CD4-positive, alpha-beta T cell treated with Interleukin-12 subunit alpha and Interleukin-12 subunit beta, for 1 hour (primary cell): ENCODE data around the gene F2RL2.
A peak's percentile ranks its signal among the peaks of the same experiment; 100 is the strongest.
"Not testable (repeated sequence)": the region's sequence is repeated elsewhere in the genome, so short reads cannot be mapped to it uniquely, and the experiment has no call there.

ENCODE experiments used
- DNase-seq: peaks from one replicate; pipeline ENCODE4 v3.0.0-alpha.2; 2020

The F2RL2 gene

GRCh38 chr5:76617675-76618074, 5.5 kb downstream of the F2RL2 start:
- no peak for DNase-seq

GRCh38 chr5:76617229-76617628, 6.0 kb downstream of the F2RL2 start:
- DNase-seq, result no peak

- no peak for DNase-seq
Measured at GRCh38 chr5:76616206-76616605, 7.0 kb downstream of the F2RL2 start.

GRCh38 chr5:76615759-76616158, 7.4 kb downstream of the F2RL2 start:
- DNase-seq, result no peak

- no peak for DNase-seq
Measured at GRCh38 chr5:76612942-76613341, 10.3 kb downstream of the F2RL2 start.

GRCh38 chr5:76610196-76610595, 13.0 kb downstream of the F2RL2 start:
- no peak for DNase-seq

- DNase-seq, result peak; percentile 22
Measured at GRCh38 chr5:76608833-76609232, 14.4 kb downstream of the F2RL2 start.

- no peak for DNase-seq
Measured at GRCh38 chr5:76607353-76607871, 15.8 kb downstream of the F2RL2 start.

GRCh38 chr5:76606701-76607100, 16.5 kb downstream of the F2RL2 start:
- no peak for DNase-seq

GRCh38 chr5:76604838-76605237, 18.4 kb downstream of the F2RL2 start:
- DNase-seq, result no peak

- DNase-seq, result not testable (repeated sequence)
Measured at GRCh38 chr5:76603991-76604390, 19.2 kb downstream of the F2RL2 start.

GRCh38 chr5:76602094-76602726, 21.0 kb downstream of the F2RL2 start:
- DNase-seq, result no peak

GRCh38 chr5:76601470-76601869, 21.7 kb downstream of the F2RL2 start:
- peak; percentile 64 for DNase-seq

GRCh38 chr5:76600716-76601115, 22.5 kb downstream of the F2RL2 start:
- no peak for DNase-seq

- no peak for DNase-seq
Measured at GRCh38 chr5:76598531-76598930, 24.7 kb downstream of the F2RL2 start.

- no peak for DNase-seq
Measured at GRCh38 chr5:76595755-76596481, 27.3 kb downstream of the F2RL2 start.

- DNase-seq, result no peak
Measured at GRCh38 chr5:76594107-76594506, 29.1 kb downstream of the F2RL2 start.

GRCh38 chr5:76592692-76593091, 30.5 kb downstream of the F2RL2 start:
- DNase-seq, result no peak

- DNase-seq, result no peak
Measured at GRCh38 chr5:76591366-76591765, 31.8 kb downstream of the F2RL2 start.

GRCh38 chr5:76590027-76590426, 33.2 kb downstream of the F2RL2 start:
- no peak for DNase-seq

- no peak for DNase-seq
Measured at GRCh38 chr5:76586531-76586930, 36.7 kb downstream of the F2RL2 start.

- no peak for DNase-seq
Measured at GRCh38 chr5:76585783-76586217, 37.4 kb downstream of the F2RL2 start.

GRCh38 chr5:76583163-76584047, 39.8 kb downstream of the F2RL2 start:
- DNase-seq, result peak; percentile 41
